BE2C (cell line): ENCODE data around the gene PLCB1.
"Not testable (repeated sequence)": the region's sequence is repeated elsewhere in the genome, so short reads cannot be mapped to it uniquely, and the experiment has no call there.

Experiments used
- DNase-seq: peaks from one replicate; pipeline ENCODE4 v3.0.0-alpha.2; 2020
- H3K27me3 ChIP-seq: fragments of 250-450 bp; sonication (Bioruptor Pico); 2 replicates; pipeline ENCODE4 v1.5.1; 2020; ENCODE audit warnings: mild to moderate bottlenecking
- H3K36me3 ChIP-seq: fragments of 250-450 bp; sonication (Bioruptor Pico); 2 replicates; pipeline ENCODE4 v1.5.1; 2020; ENCODE audit warnings: mild to moderate bottlenecking
- H3K4me1 ChIP-seq: fragments of 250-450 bp; sonication (Bioruptor Pico); 2 replicates; pipeline ENCODE4 v1.5.1; 2020
- H3K4me3 ChIP-seq: 2 replicates; pipeline ENCODE4 v1.5.1; 2011; ENCODE audit warnings: low read depth, low read length
- H3K9me3 ChIP-seq: fragments of 250-450 bp; sonication (Bioruptor Pico); 2 replicates; pipeline ENCODE4 v1.5.1; 2020
- CTCF ChIP-seq: IDR thresholded peaks from 2 replicates; pipeline ENCODE4 v1.5.1; 2012; ENCODE audit warnings: mild to moderate bottlenecking, low read depth, low read length

The PLCB1 gene

GRCh38 chr20:8808202-8808535 lies 676.1 kb downstream of the PLCB1 start:
- peaks cover 16% of the 10 kb centered on the region for H3K4me1 ChIP-seq
- no peak for TF ChIP-seq CTCF
- H3K4me3 ChIP-seq: no peak overlapping the region
- no peaks in the 10 kb centered on the region; the same call in none of the 2 replicates for H3K36me3 ChIP-seq
- no peaks in the 10 kb centered on the region for H3K27me3 ChIP-seq
- DNase-seq: peak; percentile 23
- no peaks in the 10 kb centered on the region for H3K9me3 ChIP-seq

DNA sequence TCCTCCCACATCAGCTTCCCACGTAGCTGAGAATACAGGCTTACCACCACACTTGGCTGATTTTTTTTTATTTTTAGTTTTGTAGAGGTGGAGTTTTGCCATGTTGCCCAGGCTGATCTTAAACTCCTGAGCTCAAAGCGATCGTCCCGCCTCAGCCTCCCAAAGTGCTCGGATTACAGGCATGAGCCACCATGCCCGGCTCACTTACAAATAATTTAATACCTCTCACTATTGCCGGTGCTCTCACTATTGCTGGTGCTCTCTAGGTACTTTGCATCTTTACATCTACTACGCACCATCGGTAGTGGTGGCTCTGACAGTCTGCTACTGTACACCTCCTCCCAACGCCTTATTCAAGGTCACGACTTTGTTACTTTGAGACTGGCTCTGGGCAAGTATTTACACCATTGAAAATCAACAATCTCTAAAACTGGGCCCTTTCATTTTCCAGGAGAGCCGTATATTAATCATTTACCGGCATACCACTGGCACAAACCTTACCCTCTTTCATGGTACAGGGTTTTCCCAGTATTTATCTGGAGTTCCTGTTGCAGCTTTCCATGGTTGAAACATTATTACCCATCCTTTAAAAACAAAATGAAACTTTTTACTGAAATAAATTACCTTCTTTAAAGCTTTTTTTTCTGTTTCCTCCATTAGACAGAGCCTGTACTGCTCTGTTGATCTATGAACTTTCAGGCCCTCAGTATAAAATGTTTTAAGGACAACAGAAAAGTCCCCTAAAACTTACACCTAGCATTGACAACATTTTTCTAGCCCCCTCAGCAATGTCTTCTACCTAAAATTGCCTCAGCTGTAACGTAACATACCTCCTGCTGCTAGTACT lies 677.3 kb downstream of the PLCB1 start:
- H3K4me3 ChIP-seq: no peak overlapping the region
- no peaks in the 10 kb centered on the region; the same call in none of the 2 replicates for H3K36me3 ChIP-seq
- no peak for DNase-seq
- H3K27me3 ChIP-seq: no peaks in the 10 kb centered on the region
- H3K9me3 ChIP-seq: no peaks in the 10 kb centered on the region
- TF ChIP-seq CTCF: no peak
- H3K4me1 ChIP-seq: peaks cover 12% of the 10 kb centered on the region

GRCh38 chr20:8811801-8812594 lies 679.9 kb downstream of the PLCB1 start:
- H3K4me3 ChIP-seq: no peak overlapping the region
- H3K36me3 ChIP-seq: no peaks in the 10 kb centered on the region; the same call in none of the 2 replicates
- no peaks in the 10 kb centered on the region for H3K9me3 ChIP-seq
- peaks cover 17% of the 10 kb centered on the region for H3K4me1 ChIP-seq
- no peak for DNase-seq
- H3K27me3 ChIP-seq: no peaks in the 10 kb centered on the region
- TF ChIP-seq CTCF: 0 out of 2 replicates have a peak, but pooled peaks have one; percentile 2

DNA sequence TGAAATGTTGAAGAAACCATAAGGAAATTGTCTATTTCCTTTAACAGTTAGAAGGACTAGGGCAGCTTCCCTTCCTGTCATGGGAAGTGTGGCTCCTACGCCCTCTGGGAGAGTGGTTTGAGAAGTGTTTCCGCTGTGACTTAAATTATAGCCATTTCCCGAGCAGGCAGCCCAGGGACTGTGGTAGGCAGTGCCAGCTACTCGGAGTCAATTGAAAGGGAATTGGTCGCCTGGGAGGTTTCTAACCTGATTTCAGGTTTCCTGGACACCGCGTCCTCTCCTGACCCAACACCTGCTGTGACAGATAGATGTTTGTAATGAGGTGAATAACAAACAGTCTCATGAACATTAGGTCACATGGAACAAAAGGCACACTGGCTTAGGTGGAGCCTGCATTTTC lies 680.8 kb downstream of the PLCB1 start:
- no peak for TF ChIP-seq CTCF
- Histone ChIP-seq H3K4me3 (no peak overlapping the region), H3K4me1 (peaks cover 14% of the 10 kb centered on the region), H3K36me3 (no peaks in the 10 kb centered on the region; the same call in none of the 2 replicates), H3K27me3 (no peaks in the 10 kb centered on the region), H3K9me3 (no peaks in the 10 kb centered on the region)
- no peak for DNase-seq

DNA sequence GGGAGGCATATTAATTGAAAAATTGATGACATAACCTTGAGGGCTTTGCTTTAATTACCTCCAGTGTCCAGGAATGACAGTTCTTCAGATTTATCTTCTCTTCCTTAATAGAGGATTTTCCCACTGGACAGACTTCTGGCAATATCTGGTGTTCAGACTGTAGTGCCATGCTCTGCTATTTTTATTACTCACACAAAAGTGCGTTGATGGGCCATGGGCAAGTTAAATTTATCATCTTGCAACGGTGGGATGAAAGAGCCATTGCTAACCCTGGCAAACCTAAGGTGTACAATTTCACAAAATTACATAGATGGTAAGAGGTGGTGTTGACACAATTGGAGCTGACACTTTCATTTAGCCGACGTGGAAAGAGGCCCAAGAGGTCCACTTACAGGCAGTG lies 683.1 kb downstream of the PLCB1 start:
- Histone ChIP-seq H3K36me3 (no peaks in the 10 kb centered on the region; the same call in 1 of the 2 replicates), H3K4me3 (no peak overlapping the region), H3K27me3 (no peaks in the 10 kb centered on the region), H3K4me1 (0 out of 2 replicates have a peak, but pooled peaks cover 6% of the 10 kb centered on the region), H3K9me3 (no peaks in the 10 kb centered on the region)
- DNase-seq: no peak
- TF ChIP-seq CTCF: no peak

- TF ChIP-seq CTCF: peak; percentile 52
- no peak for DNase-seq
- Histone ChIP-seq H3K27me3 (no peaks in the 10 kb centered on the region), H3K36me3 (no peaks in the 10 kb centered on the region), H3K4me3 (no peak overlapping the region), H3K4me1 (no peaks in the 10 kb centered on the region), H3K9me3 (no peaks in the 10 kb centered on the region)
These were observed 697.2 kb downstream of the PLCB1 start for GRCh38 chr20:8829256-8829655.

GRCh38 chr20:8834294-8834693 lies 702.2 kb downstream of the PLCB1 start:
- not testable (repeated sequence) for H3K27me3 ChIP-seq, H3K9me3 ChIP-seq, DNase-seq, H3K4me3 ChIP-seq, H3K36me3 ChIP-seq, H3K4me1 ChIP-seq
